Esophagus muscularis mucosa (tissue), 4 donors: ENCODE results near the gene AFF2. TPM values are rescaled to one million over a fixed set of nuclear protein-coding genes. Genes with fewer than 3 reads are reported as not detected.
"Not testable (repeated sequence)": the region's sequence is repeated elsewhere in the genome, so short reads cannot be mapped to it uniquely, and the experiment has no call there.

Experiments used
- DNase-seq: peaks from one replicate; pipeline ENCODE4 v3.0.0-alpha.2; 2017; ENCODE audit errors: extremely low spot score
- H3K27ac ChIP-seq, 4 donors: fragments of 200-600 bp; sonication (generic); replicated peaks in 1 of 4; 1 replicate in 3 of 4; 2 replicates in 1 of 4; pipeline ENCODE4 v1.5.1; 2016 to 2019; ENCODE audit warnings: mild to moderate bottlenecking in 1 of 4
- H3K27me3 ChIP-seq, 4 donors: fragments of 200-600 bp; sonication (generic); one replicate each; pipeline versions ENCODE4 v1.5.1 to v1.6.0; 2016 to 2019
- H3K36me3 ChIP-seq, 4 donors: fragments of 200-600 bp; sonication (generic); one replicate each; pipeline ENCODE4 v1.5.1; 2016 to 2019
- H3K4me1 ChIP-seq, 4 donors: fragments of 200-600 bp; sonication (generic); one replicate each; pipeline ENCODE4 v1.5.1; 2016 to 2019
- H3K4me3 ChIP-seq, 4 donors: fragments of 200-600 bp; sonication (generic); 1 replicate in 2 of 4; 2 replicates in 2 of 4; pipeline ENCODE4 v1.5.1; 2016 to 2019; ENCODE audit warnings: mild to moderate bottlenecking in 4 of 4, moderate library complexity in 1 of 4
- H3K9me3 ChIP-seq, 4 donors: fragments of 200-600 bp; sonication (generic); 1 replicate in 3 of 4; 2 replicates in 1 of 4; pipeline ENCODE4 v1.5.1; 2016 to 2019
- EP300 ChIP-seq: sonication (generic); formaldehyde crosslinking; IDR thresholded peaks from one replicate; pipeline ENCODE4 v1.6.1; 2017; ENCODE audit warnings: antibody characterized with exemption
- POLR2A ChIP-seq: fragments of 450-650 bp; IDR thresholded peaks from one replicate; pipeline ENCODE4 v1.6.1; 2017; ENCODE audit warnings: antibody characterized with exemption, moderate library complexity, mild to moderate bottlenecking, low read depth
- POLR2AphosphoS5 ChIP-seq, 2 donors: sonication (generic); formaldehyde crosslinking; IDR thresholded peaks; one replicate each; pipeline ENCODE4 v1.6.1; 2017; ENCODE audit warnings: antibody characterized with exemption in 2 of 2
- WGBS: methylation state at CpG from one replicate; pipeline ENCODE4 v1.1.5; 2018; 5-methylcytosine and 5-hydroxymethylcytosine counted together
- intact Hi-C: fragments of 100-400 bp; cut with DNase I; formaldehyde crosslinking; loops from one replicate; pipeline ENCODE4 v1.15.1; 2023
- total RNA-seq, 4 donors: library from RNA; depleted of rRNA; stranded (reverse); fragments of >200 nt; gene quantifications; one replicate each; pipeline versions ENCODE4 v1.1.0 to v1.2.1, GENCODE V29; 2016
- TF ChIP-seq, protein P1 (sequence below), 3 experiments: fragments of 200-600 bp in 2 of 3; fragments of 450-650 bp in 1 of 3; sonication (generic) in 2 of 3; IDR thresholded peaks; one replicate each; pipeline ENCODE4 v1.5.1; 2017 to 2019; ENCODE audit warnings: antibody characterized with exemption in 3 of 3, mild to moderate bottlenecking in 2 of 3, moderate library complexity in 1 of 3

Gene AFF2
- total RNA-seq, 4 donors from 2014 or later, result 3.8 to 10.8 (median 6.8) TPM

DNA sequence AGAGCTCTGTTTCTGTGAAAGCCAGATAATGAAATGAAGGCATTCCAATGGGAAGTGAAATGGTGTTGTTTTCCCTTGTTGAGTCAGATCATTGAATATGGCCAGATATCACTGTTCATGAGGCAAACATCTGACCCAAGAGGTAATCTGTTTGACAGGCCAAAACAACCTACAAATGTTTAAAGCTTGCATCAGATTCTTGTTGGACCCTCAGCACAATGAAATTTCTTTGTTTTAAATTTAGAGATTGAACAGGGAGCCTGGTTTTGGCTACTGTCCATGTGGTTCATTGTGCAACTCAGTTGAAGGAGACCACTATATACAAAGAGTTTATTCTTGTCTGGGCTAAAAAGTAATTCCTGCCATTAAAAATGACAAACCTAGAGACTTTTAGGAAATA, 159.1 kb downstream of the AFF2 start:
- intact Hi-C loops, result no loop called here
- H3K4me3 ChIP-seq, result no peak overlapping the region
- H3K27ac ChIP-seq, result no peak overlapping the region
- no peaks in the 10 kb centered on the region for H3K4me1 ChIP-seq
- TF ChIP-seq POLR2A (no peak), EP300 (no peak), POLR2AphosphoS5 (IDR thresholded peaks at IDR 0.05) (no peak)
- TF ChIP-seq, protein P1, sequence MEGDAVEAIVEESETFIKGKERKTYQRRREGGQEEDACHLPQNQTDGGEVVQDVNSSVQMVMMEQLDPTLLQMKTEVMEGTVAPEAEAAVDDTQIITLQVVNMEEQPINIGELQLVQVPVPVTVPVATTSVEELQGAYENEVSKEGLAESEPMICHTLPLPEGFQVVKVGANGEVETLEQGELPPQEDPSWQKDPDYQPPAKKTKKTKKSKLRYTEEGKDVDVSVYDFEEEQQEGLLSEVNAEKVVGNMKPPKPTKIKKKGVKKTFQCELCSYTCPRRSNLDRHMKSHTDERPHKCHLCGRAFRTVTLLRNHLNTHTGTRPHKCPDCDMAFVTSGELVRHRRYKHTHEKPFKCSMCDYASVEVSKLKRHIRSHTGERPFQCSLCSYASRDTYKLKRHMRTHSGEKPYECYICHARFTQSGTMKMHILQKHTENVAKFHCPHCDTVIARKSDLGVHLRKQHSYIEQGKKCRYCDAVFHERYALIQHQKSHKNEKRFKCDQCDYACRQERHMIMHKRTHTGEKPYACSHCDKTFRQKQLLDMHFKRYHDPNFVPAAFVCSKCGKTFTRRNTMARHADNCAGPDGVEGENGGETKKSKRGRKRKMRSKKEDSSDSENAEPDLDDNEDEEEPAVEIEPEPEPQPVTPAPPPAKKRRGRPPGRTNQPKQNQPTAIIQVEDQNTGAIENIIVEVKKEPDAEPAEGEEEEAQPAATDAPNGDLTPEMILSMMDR (IDR thresholded peaks at IDR 0.05), result no peak
- no peak for DNase-seq
- no peaks in the 10 kb centered on the region for H3K27me3 ChIP-seq
- H3K36me3 ChIP-seq, result no peaks in the 10 kb centered on the region
- no peaks in the 10 kb centered on the region for H3K9me3 ChIP-seq

DNA sequence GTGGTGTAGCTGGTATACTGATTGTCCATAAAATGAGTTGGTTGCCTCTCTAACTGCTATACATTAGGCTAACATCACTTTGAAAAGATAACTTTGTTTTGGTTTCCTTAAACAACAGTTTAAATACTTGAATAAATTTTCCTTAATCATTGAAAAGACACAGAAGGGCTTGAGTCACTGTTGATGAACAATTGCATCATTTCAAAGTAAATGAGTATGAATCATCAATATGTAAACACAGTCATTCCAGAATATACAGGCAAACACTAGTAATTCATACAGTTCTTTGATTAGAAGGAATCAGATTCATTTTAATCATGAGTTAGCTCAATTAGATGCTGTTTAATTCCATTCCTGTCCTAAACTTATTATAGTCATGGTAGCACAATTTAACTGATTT, 160.6 kb downstream of the AFF2 start:
- H3K4me1 ChIP-seq, result no peaks in the 10 kb centered on the region
- H3K9me3 ChIP-seq, result no peaks in the 10 kb centered on the region
- intact Hi-C loops, result no loop called here

DNA sequence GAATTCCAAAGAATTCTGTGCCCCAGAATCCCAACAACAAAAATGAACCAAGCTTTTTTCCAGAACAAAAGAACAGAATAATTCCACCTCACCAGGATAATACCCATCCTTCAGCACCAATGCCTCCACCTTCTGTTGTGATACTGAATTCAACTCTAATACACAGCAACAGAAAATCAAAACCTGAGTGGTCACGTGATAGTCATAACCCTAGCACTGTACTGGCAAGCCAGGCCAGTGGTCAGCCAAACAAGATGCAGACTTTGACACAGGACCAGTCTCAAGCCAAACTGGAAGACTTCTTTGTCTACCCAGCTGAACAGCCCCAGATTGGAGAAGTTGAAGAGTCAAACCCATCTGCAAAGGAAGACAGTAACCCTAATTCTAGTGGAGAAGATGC, 161.6 kb downstream of the AFF2 start:
- H3K4me1 ChIP-seq, result no peaks in the 10 kb centered on the region
- DNase-seq, result no peak
- 44% methylated on average over 1 of the region's 1 CpG for WGBS
- H3K27ac ChIP-seq, result no peak overlapping the region
- TF ChIP-seq POLR2A (no peak), EP300 (no peak), POLR2AphosphoS5 (IDR thresholded peaks at IDR 0.05) (no peak)
- TF ChIP-seq, protein P1 (IDR thresholded peaks at IDR 0.05), result no peak
- H3K36me3 ChIP-seq, result no peaks in the 10 kb centered on the region
- H3K27me3 ChIP-seq, result no peaks in the 10 kb centered on the region
- no peak overlapping the region for H3K4me3 ChIP-seq
- intact Hi-C loops, result no loop called here
- H3K9me3 ChIP-seq, result no peaks in the 10 kb centered on the region

More for the DNA sequence above, 160.6 kb downstream of the AFF2 start:
- H3K27ac ChIP-seq, result no peak overlapping the region
- TF ChIP-seq EP300 (no peak), POLR2AphosphoS5 (IDR thresholded peaks at IDR 0.05) (no peak), POLR2A (no peak)
- TF ChIP-seq, protein P1 (IDR thresholded peaks at IDR 0.05), result no peak
- DNase-seq, result no peak
- H3K27me3 ChIP-seq, result no peaks in the 10 kb centered on the region
- H3K4me3 ChIP-seq, result no peak overlapping the region
- H3K36me3 ChIP-seq, result no peaks in the 10 kb centered on the region

DNA sequence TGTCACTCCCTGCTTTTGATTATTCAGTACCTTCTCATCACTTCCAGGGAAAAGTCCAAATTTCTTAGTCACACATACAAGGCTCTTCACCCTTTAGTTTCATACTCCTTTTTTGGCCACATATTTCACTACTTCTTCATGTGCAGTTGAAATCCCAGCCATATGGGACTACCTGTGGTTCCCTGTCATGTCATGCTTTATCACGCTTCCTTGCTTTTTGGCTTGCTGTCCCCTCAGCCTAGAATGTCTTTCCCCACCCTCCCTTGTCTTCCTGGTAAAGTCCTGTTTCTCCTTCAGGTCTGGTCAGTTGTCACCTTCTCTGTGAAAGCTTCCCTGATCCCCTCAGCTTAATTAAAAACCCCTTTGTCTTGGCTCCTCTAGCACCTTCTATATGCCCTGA, 163.8 kb downstream of the AFF2 start:
- H3K27me3 ChIP-seq, result no peaks in the 10 kb centered on the region
- no peaks in the 10 kb centered on the region for H3K36me3 ChIP-seq
- no peak for DNase-seq
- intact Hi-C loops, result no loop called here
- TF ChIP-seq, protein P1 (IDR thresholded peaks at IDR 0.05), result no peak
- no peak for TF ChIP-seq POLR2AphosphoS5 (IDR thresholded peaks at IDR 0.05)
- TF ChIP-seq POLR2A, result no peak
- TF ChIP-seq EP300, result no peak
- H3K4me1 ChIP-seq, result no peaks in the 10 kb centered on the region
- no peak overlapping the region for H3K27ac ChIP-seq
- WGBS, result 96% methylated on average over 1 of the region's 1 CpG
- H3K9me3 ChIP-seq, result peaks cover 0 to 17% (median 0%) of the 10 kb centered on the region in 4 donors
- no peak overlapping the region for H3K4me3 ChIP-seq

DNA sequence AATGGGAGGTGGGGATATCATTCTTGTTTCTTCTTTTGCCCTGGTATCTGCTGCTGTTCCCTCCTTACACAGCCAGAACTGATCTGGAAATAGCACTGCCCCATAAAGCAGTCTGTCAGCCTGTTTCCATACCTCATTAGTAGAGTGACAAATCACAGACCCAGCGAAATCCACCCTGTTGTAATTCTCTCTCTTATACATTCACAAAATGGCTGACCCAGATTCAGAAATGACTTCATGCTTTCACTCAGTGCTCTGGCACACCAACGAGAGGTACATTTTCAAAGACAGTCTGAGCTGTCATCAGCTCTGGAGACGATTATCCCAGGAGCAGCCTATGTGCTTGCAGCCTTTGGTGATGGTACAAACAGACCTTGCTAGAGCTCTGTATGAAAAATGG, 164.6 kb downstream of the AFF2 start:
- TF ChIP-seq, protein P1 (IDR thresholded peaks at IDR 0.05), result no peak
- TF ChIP-seq EP300, result no peak
- TF ChIP-seq POLR2A, result no peak
- no peak for TF ChIP-seq POLR2AphosphoS5 (IDR thresholded peaks at IDR 0.05)
- Histone ChIP-seq H3K27me3 (no peaks in the 10 kb centered on the region), H3K4me1 (no peaks in the 10 kb centered on the region), H3K9me3 (peaks cover 0 to 25% (median 0%) of the 10 kb centered on the region in 4 donors), H3K36me3 (no peaks in the 10 kb centered on the region), H3K4me3 (no peak overlapping the region), H3K27ac (no peak overlapping the region)
- WGBS, result 70% methylated on average over 3 of the region's 3 CpGs
- intact Hi-C loops, result no loop called here
- DNase-seq, result no peak

DNA sequence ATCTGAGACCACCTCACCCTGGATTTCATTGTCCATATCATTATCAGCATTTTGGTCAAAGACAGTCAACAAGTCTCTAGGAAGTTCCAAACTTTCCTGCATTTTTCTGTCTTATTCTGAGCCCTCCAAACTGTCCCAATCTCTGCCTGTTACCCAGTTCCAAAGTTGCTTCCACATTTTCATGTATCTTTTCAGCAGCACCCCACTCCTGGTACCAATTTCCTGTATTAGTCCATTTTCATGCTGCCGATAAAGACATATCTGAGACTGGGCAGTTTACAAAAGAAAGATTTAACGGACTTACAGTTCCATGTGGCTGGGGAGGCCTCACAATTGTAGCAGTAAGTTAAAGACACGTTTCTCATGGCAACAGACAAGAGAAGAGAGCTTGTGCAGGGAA, 168.8 kb downstream of the AFF2 start:
- H3K9me3 ChIP-seq, result peaks cover 0 to 29% (median 0%) of the 10 kb centered on the region in 4 donors
- H3K4me1 ChIP-seq, H3K27me3 ChIP-seq, H3K36me3 ChIP-seq, intact Hi-C loops, H3K4me3 ChIP-seq, DNase-seq, H3K27ac ChIP-seq: not testable (repeated sequence)
- 72% methylated on average over 3 of the region's 3 CpGs for WGBS
